NCI-H345 treated with DMSO at 0.1 percent for 48 hours (cell line): ENCODE data around the gene CEACAM7.

Source experiments
- DNase-seq: peaks from one replicate; lab custom pipeline; 2025; ENCODE audit not compliant: unreplicated experiment; lab: John Stamatoyannopoulos, UW

CEACAM7 gene

GRCh38 chr19:41700381-41701195, 12.5 kb upstream of the CEACAM7 start:
- DNase-seq, result no peak

- DNase-seq, result no peak
Observed at GRCh38 chr19:41699968-41700323, 11.9 kb upstream of the CEACAM7 start.

GRCh38 chr19:41699231-41699967, 11.3 kb upstream of the CEACAM7 start:
- DNase-seq, result no peak

GRCh38 chr19:41698746-41699230, 10.7 kb upstream of the CEACAM7 start:
- DNase-seq, result no peak

- DNase-seq, result no peak
Observed at GRCh38 chr19:41697198-41697855, 9.3 kb upstream of the CEACAM7 start.

- no peak for DNase-seq
Observed at GRCh38 chr19:41696402-41697197, 8.5 kb upstream of the CEACAM7 start.

GRCh38 chr19:41695745-41696144, 7.7 kb upstream of the CEACAM7 start:
- DNase-seq, result no peak

GRCh38 chr19:41694831-41695635, 7.0 kb upstream of the CEACAM7 start:
- no peak for DNase-seq

GRCh38 chr19:41694196-41694595, 6.1 kb upstream of the CEACAM7 start:
- no peak for DNase-seq

- DNase-seq, result no peak
Observed at GRCh38 chr19:41691268-41691970, 3.3 kb upstream of the CEACAM7 start.

- no peak for DNase-seq
Observed at GRCh38 chr19:41690801-41691065, 2.7 kb upstream of the CEACAM7 start.

GRCh38 chr19:41689993-41690800, 2.1 kb upstream of the CEACAM7 start:
- DNase-seq, result no peak

- DNase-seq, result no peak
Observed at GRCh38 chr19:41688687-41689086, 617 bp upstream of the CEACAM7 start.

GRCh38 chr19:41687419-41687818, 651 bp downstream of the CEACAM7 start:
- no peak for DNase-seq

GRCh38 chr19:41682437-41682836, 5.6 kb downstream of the CEACAM7 start:
- no peak for DNase-seq

GRCh38 chr19:41671486-41671885, 16.6 kb downstream of the CEACAM7 start:
- no peak for DNase-seq

- DNase-seq, result no peak
Observed at GRCh38 chr19:41670755-41671154, 17.3 kb downstream of the CEACAM7 start.

- no peak for DNase-seq
Observed at GRCh38 chr19:41668315-41668714, 19.8 kb downstream of the CEACAM7 start.

- DNase-seq, result no peak
Observed at GRCh38 chr19:41666075-41666474, 22.0 kb downstream of the CEACAM7 start.
